NCI-H128 (cell line): ENCODE data around the gene EVI5.
"Not testable (repeated sequence)": the region's sequence is repeated elsewhere in the genome, so short reads cannot be mapped to it uniquely, and the experiment has no call there.

Experiments
- DNase-seq: peaks from one replicate; lab custom pipeline; 2025; ENCODE audit not compliant: unreplicated experiment; lab: John Stamatoyannopoulos, UW

The EVI5 gene

GRCh38 chr1:92695104-92695503, 89.8 kb downstream of the EVI5 start:
- no peak for DNase-seq

DNA sequence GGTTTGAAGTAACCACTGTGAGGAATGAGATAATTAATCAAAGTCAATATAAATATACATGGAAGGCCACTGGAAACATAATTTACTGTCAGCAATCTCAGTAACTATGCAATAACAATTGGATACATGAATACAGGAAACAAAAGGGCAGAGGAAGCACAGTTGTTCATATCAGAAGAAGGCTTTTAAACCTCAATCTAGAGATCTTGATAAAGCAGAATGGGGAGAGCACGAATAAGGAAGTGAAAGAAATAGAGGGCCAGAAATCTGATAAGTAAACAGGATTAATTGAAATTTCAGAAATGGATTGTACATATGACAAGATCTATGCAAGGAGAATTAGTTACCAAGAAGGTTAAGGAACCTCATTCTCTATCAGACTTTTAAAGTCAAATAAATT, 93.0 kb downstream of the EVI5 start:
- DNase-seq, result no peak

GRCh38 chr1:92690212-92690906, 94.5 kb downstream of the EVI5 start:
- DNase-seq, result no peak

DNA sequence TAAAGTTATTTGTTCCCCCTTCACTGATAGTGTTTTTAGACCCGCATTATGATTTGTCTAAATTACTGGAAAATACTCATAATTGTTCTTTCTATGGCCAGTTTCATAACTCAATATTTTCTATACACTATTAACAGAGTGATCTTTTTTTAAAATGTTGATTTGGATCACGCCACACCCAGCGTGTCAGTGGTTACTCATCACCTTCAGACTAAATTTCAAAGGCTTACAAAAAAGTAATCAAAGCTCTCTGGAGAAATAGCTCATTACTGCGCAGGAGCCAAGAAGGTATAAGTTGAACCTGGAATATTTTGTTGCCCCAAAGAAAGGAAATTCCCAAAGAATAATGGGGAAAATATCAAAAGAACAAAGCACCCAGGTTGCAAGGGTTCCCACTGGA, 104.9 kb downstream of the EVI5 start:
- DNase-seq, result no peak

DNA sequence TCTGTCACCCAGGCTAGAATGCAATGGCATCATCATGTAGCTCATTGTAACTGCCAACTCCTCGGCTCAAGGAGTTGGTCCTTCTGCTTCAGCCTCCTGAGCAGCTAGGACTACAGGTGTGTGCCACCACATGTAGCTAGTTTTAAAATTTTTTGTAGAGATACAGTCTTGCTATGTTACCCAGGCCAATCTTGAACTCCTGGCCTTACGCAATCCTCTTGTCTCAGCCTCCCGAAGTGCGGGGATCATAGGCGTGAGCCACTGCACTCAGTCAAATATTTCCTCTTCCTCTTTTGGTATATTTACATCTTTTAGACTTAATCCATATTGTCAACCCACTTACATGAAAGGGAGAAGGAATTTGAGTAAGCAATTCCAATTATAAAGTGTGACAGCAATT, 121.1 kb downstream of the EVI5 start:
- DNase-seq, result no peak

GRCh38 chr1:92662048-92662447, 122.9 kb downstream of the EVI5 start:
- no peak for DNase-seq

DNA sequence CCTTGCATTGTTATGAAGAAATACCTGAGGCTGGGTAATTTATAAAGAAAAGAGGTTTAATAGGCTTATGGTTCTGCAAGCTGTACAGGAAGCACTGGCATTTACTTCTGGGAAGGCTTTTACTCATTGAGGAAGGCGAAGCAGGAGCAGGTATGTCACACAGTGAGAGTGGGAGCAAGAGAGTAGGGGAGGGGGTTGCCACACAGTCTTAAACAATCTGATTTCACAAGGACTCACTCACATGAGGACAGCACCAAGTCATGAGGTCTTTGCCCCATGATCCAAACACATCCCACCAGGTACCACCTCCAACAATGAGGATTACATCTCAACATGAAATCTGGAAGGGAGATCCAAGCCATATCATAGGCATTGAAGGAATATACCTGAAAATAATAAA, 127.2 kb downstream of the EVI5 start:
- no peak for DNase-seq

DNA sequence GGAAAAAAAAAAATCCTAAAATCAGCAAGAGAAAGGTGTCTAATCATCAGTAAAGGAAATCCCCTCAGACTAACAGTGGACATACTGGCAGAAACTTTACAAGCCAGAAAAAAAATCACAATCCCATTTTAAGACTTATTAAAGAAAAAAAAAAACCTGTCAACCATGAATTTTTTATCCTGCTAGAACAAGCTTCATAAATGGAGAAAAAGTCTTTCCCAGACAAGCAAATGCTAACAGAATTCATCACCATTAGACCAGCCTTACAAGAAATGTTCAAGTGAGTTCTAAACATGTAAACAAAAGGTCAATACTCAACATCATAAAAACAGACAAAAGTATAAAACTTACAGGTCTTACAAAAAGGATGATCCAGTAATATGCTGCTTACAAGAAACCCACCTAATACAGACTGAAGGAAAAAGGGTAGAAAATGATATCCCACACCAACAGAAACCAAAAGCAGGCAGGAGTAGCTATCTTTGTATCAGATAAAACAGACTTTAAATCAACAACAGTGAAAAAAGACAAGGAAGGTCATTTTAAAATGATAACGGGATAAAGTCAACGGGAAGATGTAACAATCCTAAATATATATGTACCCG, 129.6 kb downstream of the EVI5 start:
- no peak for DNase-seq

DNA sequence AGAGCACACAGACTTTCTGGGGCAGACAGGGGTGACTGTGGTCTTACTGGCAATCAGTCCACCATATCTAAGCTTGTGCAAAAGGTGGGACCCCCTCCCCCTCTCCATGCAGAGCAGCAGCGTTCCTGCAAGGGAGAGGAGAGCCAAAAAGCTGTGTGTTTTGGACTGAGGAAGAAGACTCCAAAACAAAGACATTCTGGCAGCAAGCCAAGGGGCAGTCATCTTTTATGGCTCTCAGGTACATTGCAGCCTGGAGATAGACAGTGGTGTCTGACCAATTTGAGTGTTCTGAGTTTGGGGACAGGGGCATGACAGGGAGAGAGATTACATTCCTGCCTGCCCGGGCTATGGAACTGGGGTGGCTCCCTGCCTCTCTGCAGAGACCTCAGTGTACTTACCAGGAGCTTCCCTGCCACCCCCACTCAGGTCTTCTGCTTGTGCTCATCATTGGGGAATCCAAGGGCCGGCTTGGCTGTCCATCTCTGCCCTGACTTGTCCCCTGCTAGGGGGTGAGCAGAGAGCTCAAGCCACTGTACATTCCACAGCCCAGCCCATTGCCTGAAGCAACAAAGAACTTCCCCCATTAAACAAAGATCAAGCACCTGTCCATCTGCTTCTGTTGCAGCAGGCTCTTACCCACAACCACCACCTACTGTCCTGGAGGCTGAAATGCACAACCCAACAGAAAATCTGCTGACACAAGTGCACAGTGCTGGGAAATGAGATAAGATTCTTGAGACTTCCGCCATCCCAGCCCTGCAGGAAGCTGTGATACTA, 131.1 kb downstream of the EVI5 start:
- DNase-seq, result no peak

GRCh38 chr1:92640686-92641085, 144.2 kb downstream of the EVI5 start:
- not testable (repeated sequence) for DNase-seq

DNA sequence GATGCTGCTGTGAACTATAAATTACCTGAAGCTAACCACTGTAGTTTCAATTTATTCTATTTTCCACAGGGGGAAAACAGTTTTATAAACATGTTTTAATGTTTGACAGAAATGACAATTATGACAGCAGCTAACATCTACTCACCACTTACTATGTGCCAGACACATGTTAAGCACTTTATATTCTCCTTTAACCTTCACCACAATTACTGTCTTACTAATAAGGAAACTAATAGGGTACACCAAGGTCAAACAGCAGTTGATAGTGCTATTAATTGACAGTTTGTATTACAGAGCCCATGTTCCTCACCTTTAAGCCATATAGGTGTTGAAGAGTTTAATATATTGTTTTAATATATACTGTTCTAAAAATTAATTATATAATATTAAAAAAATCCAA, 146.4 kb downstream of the EVI5 start:
- DNase-seq, result no peak

- not testable (repeated sequence) for DNase-seq
Observed at GRCh38 chr1:92635203-92635602, 149.7 kb downstream of the EVI5 start.

- DNase-seq, result no peak
Observed at GRCh38 chr1:92623187-92623778, 161.6 kb downstream of the EVI5 start.

GRCh38 chr1:92619466-92620189, 165.3 kb downstream of the EVI5 start:
- DNase-seq, result no peak

GRCh38 chr1:92601044-92601443, 183.9 kb downstream of the EVI5 start:
- DNase-seq, result no peak

- DNase-seq, result no peak
Observed at GRCh38 chr1:92599184-92599583, 185.7 kb downstream of the EVI5 start.

DNA sequence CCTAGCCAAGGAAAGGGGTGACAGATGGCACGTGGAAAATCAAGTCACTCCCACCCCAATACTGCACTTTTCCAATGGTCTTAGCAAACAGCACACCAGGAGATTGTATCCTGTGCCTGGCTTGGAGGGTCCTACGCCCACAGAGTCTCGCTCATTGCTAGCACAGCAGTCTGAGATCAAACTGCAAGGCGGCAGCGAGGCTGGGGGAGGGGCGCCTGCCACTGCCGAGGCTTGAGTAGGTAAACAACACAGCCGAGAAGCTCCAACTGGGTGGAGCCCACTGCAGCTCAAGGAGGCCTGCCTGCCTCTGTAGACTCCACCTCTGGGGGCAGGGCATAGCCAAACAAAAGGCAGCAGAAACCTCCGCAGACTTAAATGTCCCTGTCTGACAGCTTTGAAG, 195.5 kb downstream of the EVI5 start:
- not testable (repeated sequence) for DNase-seq

DNA sequence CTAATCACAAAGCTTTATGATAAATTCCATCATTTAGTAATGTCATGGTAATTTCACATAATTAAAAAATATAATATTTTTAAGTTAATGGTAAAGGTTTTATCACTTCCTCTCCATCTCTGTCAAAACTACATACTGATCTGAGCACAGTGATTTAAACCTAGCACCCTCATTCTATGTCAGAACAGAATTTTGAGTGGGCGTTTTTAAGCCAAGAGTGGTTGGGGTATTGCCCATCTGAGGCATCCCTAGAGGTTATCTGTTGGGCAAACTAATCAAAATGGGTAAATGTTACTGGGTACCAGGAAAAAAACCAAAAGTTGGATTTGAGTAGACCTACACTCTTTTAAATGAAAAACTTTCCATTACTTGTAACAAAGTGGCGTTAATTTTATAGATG, 197.5 kb downstream of the EVI5 start:
- DNase-seq, result no peak

GRCh38 chr1:92585831-92586230, 199.1 kb downstream of the EVI5 start:
- no peak for DNase-seq

DNA sequence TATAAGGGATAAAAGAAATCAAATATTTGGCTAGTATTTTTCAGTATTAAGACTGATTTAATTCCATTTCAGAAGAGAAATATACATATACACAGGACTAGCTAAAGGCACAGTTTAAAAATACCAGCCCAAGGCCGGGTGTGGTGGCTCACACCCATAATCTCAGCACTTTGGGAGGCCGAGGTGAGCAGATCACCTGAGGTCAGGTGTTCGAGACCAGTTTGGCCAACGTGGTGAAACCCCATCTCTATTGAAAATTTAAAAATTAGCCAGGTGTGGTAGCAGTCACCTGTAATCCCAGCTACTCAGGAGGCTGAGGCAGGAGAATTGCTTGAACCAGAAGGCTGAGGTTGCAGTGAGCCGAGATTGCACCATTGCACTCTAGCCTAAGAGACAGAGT, 200.1 kb downstream of the EVI5 start:
- not testable (repeated sequence) for DNase-seq
